Mesendoderm (in vitro differentiated cells): ENCODE data around the gene OBSCN.

Experiments
- DNase-seq: peaks from one replicate; pipeline ENCODE4 v3.0.0; 2013
- H2AK5ac ChIP-seq: 2 replicates; pipeline ENCODE4 v1.6.1; 2013; ENCODE audit warnings: low read length, inconsistent platforms
- H2BK120ac ChIP-seq: 2 replicates; pipeline ENCODE4 v1.6.1; 2013; ENCODE audit warnings: low read depth, mild to moderate bottlenecking, low read length, moderate library complexity, mixed read lengths
- H2BK15ac ChIP-seq: replicated peaks from 2 replicates; pipeline ENCODE4 v1.6.1; 2013; ENCODE audit warnings: low read depth, mild to moderate bottlenecking, moderate library complexity
- H2BK5ac ChIP-seq: 2 replicates; pipeline ENCODE4 v1.6.1; 2013; ENCODE audit warnings: low read length, inconsistent platforms
- H3K18ac ChIP-seq: 2 replicates; pipeline ENCODE4 v1.6.1; 2013; ENCODE audit warnings: mild to moderate bottlenecking, low read length, mixed read lengths
- H3K23ac ChIP-seq: one replicate; pipeline ENCODE4 v1.6.1; 2013; ENCODE audit warnings: low read length
- H3K27ac ChIP-seq: 2 replicates; pipeline ENCODE4 v1.5.1; 2013; ENCODE audit warnings: low read depth, mild to moderate bottlenecking, inconsistent platforms, low read length, moderate library complexity
- H3K27me3 ChIP-seq: 2 replicates; pipeline ENCODE4 v1.6.1; 2013; ENCODE audit warnings: low read length, control low read depth, mild to moderate bottlenecking, inconsistent platforms; ENCODE audit not compliant: insufficient read depth, poor library complexity
- H3K36me3 ChIP-seq: 2 replicates; pipeline ENCODE4 v1.6.1; 2013; ENCODE audit warnings: low read length, inconsistent platforms; ENCODE audit not compliant: control insufficient read depth, insufficient read depth
- H3K4ac ChIP-seq: one replicate; pipeline ENCODE4 v1.6.1; 2013; ENCODE audit warnings: low read depth, mild to moderate bottlenecking, low read length, moderate library complexity
- H3K4me1 ChIP-seq: 2 replicates; pipeline ENCODE4 v1.6.1; 2013; ENCODE audit warnings: low read depth, low read length, inconsistent platforms; ENCODE audit not compliant: control insufficient read depth
- H3K4me2 ChIP-seq: 2 replicates; pipeline ENCODE4 v1.6.1; 2013; ENCODE audit warnings: low read length
- H3K4me3 ChIP-seq: 2 replicates; pipeline ENCODE4 v1.5.1; 2013; ENCODE audit warnings: mild to moderate bottlenecking, low read length
- H3K56ac ChIP-seq: one replicate; pipeline ENCODE4 v1.6.1; 2013; ENCODE audit warnings: low read length
- H3K79me1 ChIP-seq: 2 replicates; pipeline ENCODE4 v1.6.1; 2013; ENCODE audit warnings: low read length, inconsistent platforms
- H3K79me2 ChIP-seq: 2 replicates; pipeline ENCODE4 v1.6.1; 2013; ENCODE audit warnings: mild to moderate bottlenecking, low read length; ENCODE audit not compliant: control insufficient read depth, insufficient read depth
- H3K9ac ChIP-seq: 2 replicates; pipeline ENCODE4 v1.6.1; 2013; ENCODE audit warnings: low read length, inconsistent platforms
- H4K5ac ChIP-seq: one replicate; pipeline ENCODE4 v1.6.1; 2013; ENCODE audit warnings: low read length
- H4K8ac ChIP-seq: one replicate; pipeline ENCODE4 v1.6.1; 2013; ENCODE audit warnings: low read depth, mild to moderate bottlenecking, control low read depth, low read length, moderate library complexity
- WGBS: extraction: QIAGEN DNeasy Blood & Tissue Kit; methylation state at CpG from one replicate; pipeline ENCODE4 v1.1.7; 2013; ENCODE audit warnings: low lambda C conversion rate, missing lambda C conversion rate; ENCODE audit not compliant: insufficient coverage; ENCODE audit errors: extremely low coverage; 5-methylcytosine and 5-hydroxymethylcytosine counted together

Gene OBSCN

GRCh38 chr1:228263636-228264035 is 55.8 kb downstream of the OBSCN start:
- Histone ChIP-seq H3K23ac (no peak overlapping the region), H3K27ac (no peak overlapping the region), H3K27me3 (no peaks in the 10 kb centered on the region), H3K36me3 (no peaks in the 10 kb centered on the region), H2AK5ac (no peak overlapping the region), H3K56ac (no peak overlapping the region), H3K9ac (no peak overlapping the region), H3K4me3 (no peak overlapping the region), H4K8ac (no peak overlapping the region), H2BK120ac (no peak overlapping the region), H4K5ac (no peak overlapping the region), H3K79me2 (no peaks in the 10 kb centered on the region), H3K4ac (no peak overlapping the region), H2BK5ac (no peak overlapping the region), H3K79me1 (no peaks in the 10 kb centered on the region), H3K4me1 (no peaks in the 10 kb centered on the region), H3K4me2 (no peak overlapping the region), H2BK15ac (no peak overlapping the region), H3K18ac (no peak overlapping the region)
- WGBS: no CpG with 5 or more reads among the region's 10 CpGs
- DNase-seq: no peak

- Histone ChIP-seq H3K18ac (no peak overlapping the region), H3K9ac (no peak overlapping the region), H4K8ac (no peak overlapping the region), H2BK15ac (no peak overlapping the region), H3K23ac (no peak overlapping the region), H3K27me3 (no peaks in the 10 kb centered on the region), H2BK120ac (no peak overlapping the region), H3K36me3 (no peaks in the 10 kb centered on the region), H3K4me3 (no peak overlapping the region), H3K79me2 (no peaks in the 10 kb centered on the region), H3K79me1 (no peaks in the 10 kb centered on the region), H3K4me2 (no peak overlapping the region), H3K56ac (no peak overlapping the region), H3K4me1 (no peaks in the 10 kb centered on the region), H3K27ac (no peak overlapping the region), H2BK5ac (no peak overlapping the region), H2AK5ac (no peak overlapping the region), H3K4ac (no peak overlapping the region), H4K5ac (no peak overlapping the region)
- no peak for DNase-seq
- WGBS: no CpG with 5 or more reads among the region's 24 CpGs
Observed at GRCh38 chr1:228264090-228264829, 56.4 kb downstream of the OBSCN start.

- Histone ChIP-seq H3K27ac (no peak overlapping the region), H3K36me3 (no peaks in the 10 kb centered on the region), H4K5ac (no peak overlapping the region), H3K56ac (no peak overlapping the region), H3K18ac (no peak overlapping the region), H2BK5ac (no peak overlapping the region), H3K4me3 (no peak overlapping the region), H3K27me3 (no peaks in the 10 kb centered on the region), H2AK5ac (no peak overlapping the region), H3K4me1 (no peaks in the 10 kb centered on the region), H2BK120ac (no peak overlapping the region), H4K8ac (no peak overlapping the region), H3K79me1 (no peaks in the 10 kb centered on the region), H3K23ac (no peak overlapping the region), H3K4ac (no peak overlapping the region), H3K9ac (no peak overlapping the region), H2BK15ac (no peak overlapping the region), H3K79me2 (no peaks in the 10 kb centered on the region), H3K4me2 (no peak overlapping the region)
- DNase-seq: no peak
Observed at GRCh38 chr1:228265167-228265566, 57.3 kb downstream of the OBSCN start.

- H4K5ac ChIP-seq: no peak overlapping the region
- no peaks in the 10 kb centered on the region for H3K36me3 ChIP-seq
- WGBS: no CpG with 5 or more reads among the region's 22 CpGs
- no peak overlapping the region for H3K56ac ChIP-seq
- no peaks in the 10 kb centered on the region for H3K27me3 ChIP-seq
- H3K4me2 ChIP-seq: no peak overlapping the region
- H2BK5ac ChIP-seq: no peak overlapping the region
- H3K4ac ChIP-seq: no peak overlapping the region
- H3K79me1 ChIP-seq: no peaks in the 10 kb centered on the region
- H2BK15ac ChIP-seq: no peak overlapping the region
- DNase-seq: peak; percentile 12
- no peak overlapping the region for H3K18ac ChIP-seq
- no peaks in the 10 kb centered on the region for H3K79me2 ChIP-seq
- no peak overlapping the region for H2AK5ac ChIP-seq
- H2BK120ac ChIP-seq: no peak overlapping the region
- H3K23ac ChIP-seq: no peak overlapping the region
- no peak overlapping the region for H3K9ac ChIP-seq
- H4K8ac ChIP-seq: no peak overlapping the region
- no peak overlapping the region for H3K27ac ChIP-seq
- no peak overlapping the region for H3K4me3 ChIP-seq
- no peaks in the 10 kb centered on the region for H3K4me1 ChIP-seq
Observed at GRCh38 chr1:228267962-228268880, 60.4 kb downstream of the OBSCN start.

- Histone ChIP-seq H3K79me1 (no peaks in the 10 kb centered on the region), H2AK5ac (no peak overlapping the region), H4K5ac (no peak overlapping the region), H3K4ac (no peak overlapping the region), H2BK5ac (no peak overlapping the region), H3K27ac (no peak overlapping the region), H3K9ac (no peak overlapping the region), H3K4me3 (no peak overlapping the region), H3K4me2 (no peak overlapping the region), H3K56ac (no peak overlapping the region), H3K27me3 (no peaks in the 10 kb centered on the region), H4K8ac (no peak overlapping the region), H3K18ac (no peak overlapping the region), H2BK120ac (no peak overlapping the region), H3K4me1 (no peaks in the 10 kb centered on the region), H2BK15ac (no peak overlapping the region), H3K23ac (no peak overlapping the region), H3K36me3 (no peaks in the 10 kb centered on the region), H3K79me2 (no peaks in the 10 kb centered on the region)
- DNase-seq: no peak
- no CpG with 5 or more reads among the region's 8 CpGs for WGBS
Observed at GRCh38 chr1:228268881-228269265, 61.0 kb downstream of the OBSCN start.
